GM19025 (cell line): ENCODE data around the gene MOB3B.

Source experiments
- ATAC-seq: cut with Tn5 transposase; IDR thresholded peaks from one replicate; pipeline ENCODE4 v1.9.1; 2021; ENCODE audit warnings: mild to moderate bottlenecking, low read depth, moderate library complexity; ENCODE audit not compliant: unreplicated experiment

The MOB3B gene

DNA sequence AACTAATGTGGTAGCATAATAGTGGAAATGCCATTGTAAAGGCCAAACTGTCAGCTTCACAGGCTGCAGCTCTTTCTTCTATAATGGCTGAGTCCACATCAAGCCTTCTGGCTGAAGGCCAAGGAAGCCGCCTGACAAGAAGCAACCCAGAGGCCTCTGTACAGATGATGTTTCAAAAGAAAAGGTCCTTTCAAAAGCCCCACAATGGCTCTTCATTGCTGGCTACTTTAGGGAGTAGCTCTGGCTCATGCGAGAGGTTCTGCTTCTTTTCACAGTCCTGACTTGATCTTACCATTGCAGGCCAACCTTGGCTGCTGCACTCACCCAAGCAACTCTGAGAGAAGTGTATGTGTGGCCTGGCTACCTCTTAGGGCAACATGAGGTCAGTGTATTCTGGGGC is 178.2 kb downstream of the MOB3B start:
- ATAC-seq: no peak

DNA sequence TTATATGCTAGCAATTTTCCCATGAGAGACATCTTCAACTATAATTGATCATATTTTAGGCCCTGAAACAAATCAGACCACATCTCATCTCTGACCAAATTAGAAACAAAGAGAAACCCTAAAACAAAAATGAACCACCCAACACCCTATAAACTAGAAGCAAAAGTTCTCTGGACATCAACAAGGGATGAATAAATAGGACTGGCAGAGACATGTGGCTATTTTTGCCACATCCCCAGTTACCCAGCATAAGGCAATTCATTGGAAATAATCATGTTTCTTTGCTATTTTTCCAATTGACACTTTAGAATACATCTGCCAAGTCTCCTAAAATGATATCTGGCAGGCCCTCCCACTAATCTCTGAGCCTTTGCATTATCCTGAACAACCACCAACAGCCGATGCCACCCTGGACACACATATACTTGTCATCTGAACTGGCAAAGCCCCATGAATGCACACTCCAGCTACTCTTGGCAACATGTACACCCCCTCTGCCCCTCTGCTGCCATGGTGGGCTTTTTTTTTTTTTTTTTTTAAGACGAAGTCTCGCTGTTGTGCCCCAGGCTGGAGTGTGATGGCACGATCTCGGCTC is 179.1 kb downstream of the MOB3B start:
- no peak for ATAC-seq

DNA sequence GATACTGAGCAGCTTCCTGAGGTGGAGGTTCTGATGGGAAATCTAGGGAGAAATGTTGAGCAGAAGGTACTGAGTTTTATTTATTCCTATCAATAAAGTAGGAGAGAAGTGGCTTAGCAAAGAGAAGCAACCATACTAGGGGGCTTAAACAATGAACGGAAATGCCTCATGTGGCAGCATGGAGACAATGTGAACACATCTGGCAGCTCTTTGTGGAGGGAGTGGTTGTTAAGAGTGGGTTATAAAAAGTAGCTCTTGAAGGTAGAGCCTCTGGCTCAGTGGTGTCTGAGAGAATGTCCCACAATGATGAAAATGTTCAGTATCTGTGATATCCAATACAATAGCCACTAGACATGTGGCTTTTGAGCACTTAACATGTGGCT is 179.9 kb downstream of the MOB3B start:
- no peak for ATAC-seq

DNA sequence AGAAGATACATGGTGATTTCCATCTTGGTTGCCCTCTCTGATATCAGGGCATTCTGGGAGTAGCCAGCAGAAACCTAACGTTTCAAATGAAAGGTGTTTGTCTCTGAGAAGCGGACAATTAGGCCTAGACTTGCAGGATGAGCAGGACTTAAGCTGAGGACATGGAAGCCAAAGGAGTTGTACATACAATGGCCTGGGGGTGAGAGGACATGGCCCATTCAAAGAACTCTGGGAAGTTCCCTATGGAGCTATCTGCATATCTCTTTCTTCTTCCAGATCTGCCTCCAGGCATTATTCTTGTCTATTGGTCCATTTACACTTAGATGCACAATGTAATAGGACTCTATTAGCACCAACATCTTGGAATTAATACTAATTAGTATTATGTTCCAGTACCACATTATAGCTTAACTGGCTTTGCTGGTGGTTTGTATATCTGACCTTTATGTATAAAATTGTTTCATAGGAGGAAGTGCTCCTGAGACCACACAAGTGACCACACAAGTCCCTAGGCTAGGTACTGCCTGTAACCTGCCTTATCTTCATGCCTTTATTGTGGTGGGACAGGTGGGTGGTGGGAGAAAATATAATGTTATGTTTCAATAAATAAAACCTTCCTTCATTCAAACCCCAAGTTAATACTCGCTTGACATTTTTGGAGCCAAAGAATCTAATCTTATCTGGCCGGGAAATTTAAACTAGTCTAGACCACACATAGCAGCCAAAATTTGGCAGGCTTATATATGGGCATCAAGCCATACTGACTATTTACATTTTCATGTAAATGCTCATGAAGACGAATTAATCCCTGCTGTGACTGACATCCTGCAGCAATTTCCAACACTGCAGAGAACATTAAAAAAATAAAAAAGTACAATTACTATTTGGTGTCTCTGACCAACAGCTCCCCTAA is 180.6 kb downstream of the MOB3B start:
- no peak for ATAC-seq

DNA sequence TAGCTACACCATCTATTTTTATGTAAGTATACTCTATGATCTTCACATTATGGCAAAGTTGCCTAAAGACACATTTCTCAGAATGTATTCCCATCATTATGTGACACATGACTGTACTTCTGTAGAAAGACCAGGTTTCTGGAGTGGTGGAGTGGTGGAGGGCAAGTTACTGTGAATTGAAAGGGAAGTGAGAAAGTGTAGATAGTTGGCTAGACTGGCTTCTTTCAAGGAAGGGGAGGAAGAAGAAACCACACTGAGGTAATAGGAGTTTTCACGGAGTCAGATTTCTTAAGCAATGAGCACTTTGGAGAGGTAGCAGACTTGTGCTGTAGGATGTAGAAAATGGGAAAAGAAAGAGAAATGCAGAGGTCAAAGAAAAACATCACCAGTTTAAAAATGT is 181.7 kb downstream of the MOB3B start:
- no peak for ATAC-seq

DNA sequence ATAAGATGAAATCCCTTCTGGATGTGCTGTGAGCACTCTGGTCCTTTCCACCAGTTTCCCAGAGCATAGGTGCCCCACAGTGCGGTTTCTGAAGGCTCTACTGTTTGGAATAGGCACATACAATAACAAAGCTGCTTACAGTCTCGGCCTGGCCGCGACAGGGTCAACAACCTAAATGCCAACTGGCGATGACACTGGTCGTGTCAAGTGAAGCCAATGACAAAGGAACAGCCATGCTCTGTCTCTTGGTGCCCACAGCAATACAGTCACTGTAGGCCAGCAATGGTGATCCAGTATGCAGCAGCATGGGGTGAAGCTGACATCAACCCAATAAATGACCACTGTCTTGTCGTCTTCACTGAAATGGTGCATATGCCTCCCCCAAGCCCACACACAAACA is 184.8 kb downstream of the MOB3B start:
- ATAC-seq: no peak

DNA sequence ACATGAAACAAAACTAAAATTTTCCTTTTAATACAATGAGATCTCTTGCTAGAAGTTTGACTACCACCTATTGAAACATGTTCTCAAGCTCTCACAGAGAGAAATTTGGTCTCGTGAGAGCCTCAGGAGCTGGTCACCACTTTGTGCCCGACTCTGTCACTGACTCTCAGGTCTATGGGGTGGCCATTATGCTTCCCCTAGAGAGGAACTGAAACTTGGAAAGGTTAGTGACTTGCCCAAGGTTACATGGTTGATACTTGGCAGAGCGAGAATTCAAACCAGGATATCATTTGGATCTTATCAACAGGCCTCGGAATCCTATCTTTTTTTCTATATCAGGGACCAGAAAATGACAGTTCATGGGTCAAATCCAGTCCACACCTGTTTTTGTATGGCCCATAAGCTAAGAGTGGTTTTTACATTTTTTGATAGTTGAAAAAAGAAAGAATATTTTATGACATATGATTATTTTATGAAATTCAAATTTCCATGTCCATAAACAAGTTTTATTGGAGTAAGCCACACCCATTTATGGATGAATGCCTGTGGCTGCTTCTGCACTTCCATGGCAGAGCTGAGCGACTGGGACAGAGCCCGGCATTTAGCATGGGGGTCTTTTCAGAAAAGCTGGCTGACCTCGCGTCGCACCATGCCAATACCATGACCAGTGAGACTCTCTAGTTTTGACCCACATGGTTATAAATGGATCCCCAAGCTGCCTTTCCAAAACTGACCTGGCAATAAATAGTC is 187.9 kb downstream of the MOB3B start:
- ATAC-seq: no peak

DNA sequence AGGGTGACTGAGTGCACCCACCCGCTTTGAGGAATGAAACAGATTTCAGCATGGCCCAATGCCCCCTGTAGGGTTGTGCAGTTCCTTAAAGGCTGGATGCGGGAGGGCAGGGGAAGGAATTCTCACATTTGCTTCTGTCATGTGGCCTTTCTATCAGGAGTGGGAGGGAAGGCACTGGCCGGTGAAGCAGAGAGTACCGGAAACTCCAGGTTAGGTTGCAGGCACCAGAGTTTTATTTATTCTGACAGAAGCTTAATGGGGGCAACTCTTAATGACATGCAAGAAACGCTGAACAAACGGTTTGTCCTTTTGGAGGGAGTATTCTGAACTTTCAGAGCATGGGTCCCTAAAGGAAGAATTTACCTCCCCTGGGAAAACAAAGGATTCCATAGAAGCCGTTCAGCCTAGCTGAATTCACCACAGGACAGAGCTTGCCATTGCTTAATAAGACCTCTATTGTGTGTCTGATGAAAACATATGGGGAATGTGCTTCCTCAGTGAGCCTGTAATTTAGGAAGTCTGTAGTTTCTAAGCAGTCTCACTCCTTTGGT is 188.6 kb downstream of the MOB3B start:
- no peak for ATAC-seq

DNA sequence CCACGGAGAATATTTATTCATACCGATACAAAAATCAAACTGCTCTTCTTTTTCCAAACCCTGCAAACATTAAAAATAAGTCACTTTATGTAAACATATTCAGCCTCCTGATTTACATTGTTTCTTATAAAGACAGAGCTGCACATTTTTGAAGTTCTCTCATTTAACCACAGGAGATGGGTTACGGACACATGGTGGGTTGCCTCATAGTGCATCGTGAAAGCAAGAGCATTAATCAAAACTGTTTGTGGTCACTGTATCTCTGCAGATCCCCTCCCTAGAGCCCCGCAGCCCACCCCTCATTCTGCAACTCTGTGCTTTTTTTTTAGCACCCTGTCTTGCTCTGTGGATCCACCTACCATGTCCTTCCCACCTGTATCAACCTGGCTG is 189.3 kb downstream of the MOB3B start:
- ATAC-seq: no peak

DNA sequence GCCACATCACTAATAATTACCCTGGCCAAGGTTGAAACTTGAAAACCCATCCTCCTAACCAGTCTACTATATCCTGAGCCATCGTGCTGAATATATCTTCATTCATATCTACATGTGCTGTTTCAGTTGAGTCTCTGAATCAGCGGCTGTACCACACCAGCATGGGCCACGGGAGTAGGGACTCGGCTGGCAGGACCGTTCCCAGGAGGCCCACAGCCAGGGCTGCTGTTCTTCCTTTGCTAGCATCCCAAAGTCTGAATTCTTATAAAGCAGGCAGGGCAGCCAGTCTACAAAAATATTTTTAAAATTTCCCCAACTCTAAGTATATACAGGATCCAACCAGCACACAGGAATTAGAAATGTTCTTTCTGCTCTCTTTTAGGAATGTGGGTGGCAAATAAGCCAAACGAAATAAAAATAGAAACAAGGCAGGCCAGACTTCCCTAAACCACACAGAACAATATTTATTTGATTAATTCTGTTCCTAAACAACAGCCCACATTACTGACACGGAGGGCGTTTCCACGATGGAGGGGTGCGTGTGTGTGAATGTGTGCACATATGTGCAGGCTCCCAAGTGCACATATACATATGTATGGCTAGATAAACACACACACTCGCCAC is 189.8 kb downstream of the MOB3B start:
- no peak for ATAC-seq

DNA sequence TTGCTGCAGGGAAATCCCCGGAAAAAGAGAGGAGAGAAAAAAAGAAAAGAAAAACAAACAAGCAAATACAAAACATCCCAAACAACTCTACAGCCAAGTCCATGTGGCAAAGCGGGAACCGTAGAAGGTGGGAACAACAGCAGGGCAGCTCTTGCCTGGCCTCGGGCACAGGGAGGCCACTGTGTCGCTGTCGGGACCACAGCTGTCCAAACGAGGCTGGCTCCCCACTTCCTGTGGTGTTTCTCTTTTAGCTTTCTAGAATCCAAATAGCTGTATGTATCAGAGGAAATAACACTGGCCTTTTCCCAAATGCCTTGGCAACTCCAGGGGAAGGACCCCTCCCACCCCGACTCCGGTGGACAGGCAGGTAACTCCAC is 191.1 kb downstream of the MOB3B start:
- no peak for ATAC-seq

DNA sequence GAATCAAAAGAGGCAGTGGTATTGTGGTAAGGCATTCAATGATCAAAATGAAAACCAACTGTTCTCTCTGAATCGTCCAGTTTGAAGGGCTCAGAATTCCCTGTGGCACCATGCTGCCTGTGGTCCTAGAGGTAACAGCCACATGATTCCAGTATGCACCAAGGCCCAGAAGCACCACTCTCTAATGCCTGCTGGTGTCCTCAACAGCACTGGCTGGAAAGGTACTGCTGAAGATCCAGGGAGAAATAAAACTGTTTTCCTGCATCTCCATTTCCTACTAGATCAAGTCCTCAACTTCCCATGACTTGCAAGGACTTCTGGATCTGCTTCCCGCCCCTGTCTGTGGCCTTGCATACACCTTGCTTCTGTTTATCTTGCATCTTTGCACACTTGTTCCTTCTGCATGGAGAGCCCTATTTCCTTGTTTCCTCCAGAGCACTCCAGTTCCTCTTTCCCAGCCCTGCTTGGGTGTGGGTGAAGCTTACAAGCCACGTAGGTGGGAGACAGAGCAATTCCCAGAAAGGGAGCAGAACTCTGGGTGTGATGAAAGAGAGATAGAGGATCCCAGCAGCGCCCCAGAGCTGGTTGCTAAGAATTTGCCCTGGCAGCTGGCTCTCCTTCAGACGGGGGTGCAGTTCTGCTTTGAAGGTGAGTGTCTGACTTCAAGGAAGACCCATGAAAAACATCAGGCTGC is 191.6 kb downstream of the MOB3B start:
- no peak for ATAC-seq

DNA sequence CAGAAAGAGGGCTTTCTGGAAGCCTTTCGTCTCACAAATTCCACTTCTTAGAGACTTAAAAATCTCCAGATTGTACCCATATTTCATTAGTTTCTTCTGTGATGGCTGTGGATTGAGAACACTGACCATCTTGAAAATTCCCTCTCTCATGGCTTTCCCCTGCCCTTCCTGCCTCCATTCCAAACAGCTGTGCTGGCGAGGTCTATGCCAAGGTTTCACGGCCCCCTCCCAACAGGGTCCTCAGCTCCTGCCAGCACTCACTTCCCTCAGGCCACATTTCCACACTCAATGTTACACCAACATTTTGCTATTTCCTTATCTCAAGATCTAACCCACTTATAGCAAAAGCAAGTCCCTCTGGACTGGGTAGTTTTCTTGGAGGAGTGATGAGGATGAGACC is 192.4 kb downstream of the MOB3B start:
- no peak for ATAC-seq

DNA sequence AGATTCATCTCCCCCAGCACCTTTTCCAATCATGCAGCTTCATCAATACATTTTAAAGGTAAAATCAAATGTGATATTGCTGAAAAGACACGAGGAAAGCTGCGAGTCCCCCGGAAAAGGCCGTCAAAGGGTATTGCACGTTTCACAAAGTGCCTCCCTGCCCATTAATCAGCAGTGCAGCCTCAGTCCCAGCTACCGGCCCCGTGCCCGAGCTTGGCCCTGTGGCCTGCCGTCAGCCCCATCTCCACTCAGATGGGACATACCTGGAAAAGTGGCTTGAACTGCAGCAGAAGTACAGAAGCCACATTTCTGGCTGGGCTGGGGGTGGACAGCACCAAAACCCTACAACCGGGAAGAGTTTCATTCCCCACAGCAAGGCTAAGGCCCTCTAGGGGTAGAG is 192.8 kb downstream of the MOB3B start:
- ATAC-seq: no peak

DNA sequence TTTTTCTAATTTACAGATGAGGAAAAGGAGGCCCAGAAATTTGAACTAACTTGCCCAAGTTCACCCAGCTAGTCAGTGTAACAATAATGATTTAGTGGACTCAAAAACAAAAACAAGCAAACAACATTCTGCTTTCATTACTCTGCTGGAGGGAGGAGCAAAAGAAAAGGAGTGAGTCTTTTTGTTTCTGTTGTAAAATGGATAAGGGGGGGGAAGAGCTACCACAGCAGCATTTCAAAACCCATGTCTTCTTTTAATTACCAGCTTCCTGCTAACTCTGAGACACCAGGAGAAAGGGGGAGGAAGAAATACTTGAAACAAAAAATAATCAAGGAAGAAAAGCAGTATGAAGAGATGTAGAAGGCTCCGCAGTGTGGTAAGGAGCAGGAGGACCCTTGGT is 193.5 kb downstream of the MOB3B start:
- no peak for ATAC-seq

DNA sequence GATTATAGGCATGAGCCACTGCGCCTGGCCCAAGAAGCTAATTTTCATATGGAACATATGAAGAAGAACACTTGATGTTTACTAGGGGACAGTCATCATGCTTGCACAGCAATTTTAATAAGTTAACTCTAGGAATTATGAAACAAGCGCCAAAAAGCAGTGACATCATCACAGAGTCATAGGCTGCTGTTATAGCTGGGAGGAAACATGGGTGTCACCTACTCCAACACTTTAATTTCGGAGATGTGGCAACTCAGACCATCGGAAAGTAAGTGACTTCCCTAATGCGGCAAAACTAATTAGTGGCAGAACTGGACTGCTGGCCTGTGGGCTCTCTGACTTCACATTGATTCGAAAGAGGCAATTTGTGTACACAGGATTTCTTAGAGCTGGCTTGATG is 194.5 kb downstream of the MOB3B start:
- no peak for ATAC-seq

DNA sequence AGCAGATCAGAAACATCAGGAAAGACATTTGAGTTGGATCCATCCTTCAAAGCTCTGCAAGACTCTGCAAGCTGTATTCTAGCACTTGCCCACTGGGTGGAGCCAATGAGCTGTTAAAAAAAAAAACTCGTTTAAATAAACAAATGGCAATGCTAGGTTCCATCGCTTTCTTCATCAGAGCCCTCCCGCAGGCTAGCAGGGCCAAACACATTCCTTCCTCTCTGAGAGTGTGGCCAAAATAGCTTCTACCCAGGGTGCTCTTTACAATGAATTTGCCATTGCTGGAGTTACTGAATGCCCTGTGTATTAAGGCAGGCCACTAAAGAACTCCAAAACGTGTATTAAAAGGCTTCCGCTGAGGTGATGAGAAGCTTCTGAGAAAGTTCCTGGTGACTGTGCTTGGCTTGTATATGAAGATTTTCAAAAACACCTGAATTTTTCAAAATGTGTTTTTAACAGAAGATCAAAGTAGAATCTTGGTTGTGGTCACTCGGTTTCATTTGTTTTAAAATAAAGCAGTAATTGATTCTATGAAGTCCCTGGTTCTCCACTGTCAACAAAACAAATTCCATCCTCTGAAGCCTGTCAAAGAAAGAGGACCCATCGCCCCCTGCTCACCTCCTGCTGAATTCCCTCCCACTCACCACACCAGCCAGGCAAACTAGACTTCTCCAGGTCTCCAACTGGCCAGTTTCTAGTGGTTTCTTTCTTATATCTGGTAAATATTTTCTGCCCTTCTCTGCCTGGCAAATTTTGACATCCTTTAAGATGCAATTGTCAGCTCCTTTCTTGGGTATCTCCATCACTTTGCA is 196.2 kb downstream of the MOB3B start:
- ATAC-seq: peak; percentile 72

DNA sequence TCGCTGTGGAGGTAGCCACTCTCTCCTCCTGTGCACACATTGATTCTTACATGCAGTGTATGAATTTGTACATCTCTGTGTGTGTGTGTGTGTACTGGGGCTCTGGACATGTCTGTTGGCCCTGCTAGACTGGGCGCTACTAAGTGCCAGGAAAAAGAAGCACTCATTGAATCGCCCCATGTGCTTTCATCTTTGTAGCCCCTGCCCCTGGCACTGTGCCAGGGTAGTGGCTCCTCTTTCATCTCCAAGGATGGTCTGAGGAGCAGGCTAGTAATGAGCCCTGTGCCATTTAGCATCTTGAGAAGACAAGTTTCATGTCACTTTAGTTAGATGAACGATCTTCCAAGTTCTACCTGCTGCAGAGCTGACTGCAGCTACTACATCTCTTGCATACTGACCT is 198.2 kb downstream of the MOB3B start:
- ATAC-seq: no peak

DNA sequence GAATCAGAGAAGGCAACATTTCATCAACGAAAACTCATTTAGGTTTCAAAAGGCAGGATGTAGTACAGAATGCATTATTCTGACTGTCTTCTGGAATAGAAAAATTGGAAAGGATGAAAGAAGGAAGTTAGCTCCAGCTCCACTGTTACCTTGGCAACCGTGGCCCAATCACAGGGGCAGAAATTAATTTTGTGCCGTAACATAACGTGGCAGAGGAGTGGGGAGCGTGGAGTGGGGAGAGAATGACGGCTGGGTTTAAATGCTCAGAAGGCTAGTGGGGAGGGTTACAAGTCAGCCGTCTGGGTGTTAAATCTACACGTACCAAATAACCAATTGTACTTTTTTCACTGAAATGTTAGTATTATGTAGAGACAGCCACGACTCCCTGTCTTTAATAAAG is 200.3 kb downstream of the MOB3B start:
- no peak for ATAC-seq
